Glutamatergic neuron (in vitro differentiated cells): ENCODE results near the gene CFAP43. TPM values are rescaled to one million over a fixed set of nuclear protein-coding genes. Genes with fewer than 3 reads are reported as not detected.

Source experiments
- DNase-seq: peaks from one replicate; pipeline ENCODE4 v3.0.0; 2022
- H3K27ac Mint-ChIP-seq: one replicate; pipeline ENCODE4 v1.8.0; 2020; ENCODE audit warnings: mild to moderate bottlenecking, mixed read lengths, inconsistent platforms; ENCODE audit not compliant: unreplicated experiment
- H3K27me3 Mint-ChIP-seq: one replicate; pipeline ENCODE4 v1.8.0; 2020; ENCODE audit warnings: mild to moderate bottlenecking, moderate library complexity, mixed read lengths, inconsistent platforms; ENCODE audit not compliant: unreplicated experiment
- H3K36me3 Mint-ChIP-seq: one replicate; pipeline ENCODE4 v1.8.0; 2020; ENCODE audit warnings: mild to moderate bottlenecking, mixed read lengths, inconsistent platforms; ENCODE audit not compliant: unreplicated experiment
- H3K4me1 Mint-ChIP-seq: one replicate; pipeline ENCODE4 v1.8.0; 2020; ENCODE audit warnings: mild to moderate bottlenecking, low read depth, mixed read lengths, inconsistent platforms; ENCODE audit not compliant: unreplicated experiment
- H3K4me3 Mint-ChIP-seq: one replicate; pipeline ENCODE4 v1.8.0; 2020; ENCODE audit warnings: mild to moderate bottlenecking, mixed read lengths, inconsistent platforms; ENCODE audit not compliant: unreplicated experiment
- H3K9me3 Mint-ChIP-seq: one replicate; pipeline ENCODE4 v1.8.0; 2020; ENCODE audit warnings: mild to moderate bottlenecking, moderate library complexity, mixed read lengths, inconsistent platforms; ENCODE audit not compliant: unreplicated experiment
- CTCF ChIP-seq: fragments of 200-600 bp; sonication (generic); IDR thresholded peaks from one replicate; pipeline ENCODE4 v1.5.0; 2021; ENCODE audit not compliant: partially characterized antibody, unreplicated experiment
- total RNA-seq: library from RNA; stranded (reverse); fragmentation: NEBNext Ultra II Directional; extraction: Animal tissue kit (Norgen Biotek cat#: 25700); gene quantifications from one replicate; pipeline ENCODE4 v1.2.1, GENCODE V29; 2021; ENCODE audit not compliant: unreplicated experiment

CFAP43 gene
- total RNA-seq, 1 donor from 2014 or later: 0.44 TPM

- Mint-ChIP-seq H3K9me3 (peaks cover 2% of the 10 kb centered on the region), H3K4me1 (no peaks in the 10 kb centered on the region), H3K27ac (no peak overlapping the region), H3K36me3 (peaks cover 15% of the 10 kb centered on the region), H3K27me3 (peaks cover 1% of the 10 kb centered on the region), H3K4me3 (no peak overlapping the region)
- no peak for TF ChIP-seq CTCF
- DNase-seq: no peak
Measured at GRCh38 chr10:104150139-104150538, 82.0 kb downstream of the CFAP43 start.

- Mint-ChIP-seq H3K4me3 (no peak overlapping the region), H3K27me3 (peaks cover 1% of the 10 kb centered on the region)
Measured at GRCh38 chr10:104146882-104147281, 85.3 kb downstream of the CFAP43 start.

GRCh38 chr10:104144931-104145330, 87.2 kb downstream of the CFAP43 start:
- Mint-ChIP-seq H3K4me1 (no peaks in the 10 kb centered on the region), H3K27me3 (peaks cover 1% of the 10 kb centered on the region), H3K9me3 (no peaks in the 10 kb centered on the region), H3K27ac (no peak overlapping the region), H3K4me3 (no peak overlapping the region), H3K36me3 (no peaks in the 10 kb centered on the region)
- TF ChIP-seq CTCF: no peak
- no peak for DNase-seq

More at GRCh38 chr10:104146882-104147281, 85.3 kb downstream of the CFAP43 start:
- H3K36me3 Mint-ChIP-seq: peaks cover 7% of the 10 kb centered on the region
- H3K4me1 Mint-ChIP-seq: no peaks in the 10 kb centered on the region
- TF ChIP-seq CTCF: no peak
- DNase-seq: no peak
- H3K9me3 Mint-ChIP-seq: no peaks in the 10 kb centered on the region
- H3K27ac Mint-ChIP-seq: no peak overlapping the region

- H3K27ac Mint-ChIP-seq: no peak overlapping the region
- no peak for TF ChIP-seq CTCF
- no peaks in the 10 kb centered on the region for H3K9me3 Mint-ChIP-seq
Measured at GRCh38 chr10:104143829-104144228, 88.3 kb downstream of the CFAP43 start.

GRCh38 chr10:104142081-104142480, 90.1 kb downstream of the CFAP43 start:
- Mint-ChIP-seq H3K4me1 (no peaks in the 10 kb centered on the region), H3K36me3 (no peaks in the 10 kb centered on the region), H3K27ac (no peak overlapping the region), H3K4me3 (no peak overlapping the region), H3K9me3 (no peaks in the 10 kb centered on the region), H3K27me3 (no peaks in the 10 kb centered on the region)
- no peak for DNase-seq
- no peak for TF ChIP-seq CTCF

More at GRCh38 chr10:104143829-104144228, 88.3 kb downstream of the CFAP43 start:
- DNase-seq: no peak
- Mint-ChIP-seq H3K36me3 (no peaks in the 10 kb centered on the region), H3K4me3 (no peak overlapping the region), H3K27me3 (peaks cover 1% of the 10 kb centered on the region), H3K4me1 (no peaks in the 10 kb centered on the region)
